Mesenteric fat pad (tissue), 1 donor: ENCODE results near the gene POLR2C. TPM values are rescaled to one million over a fixed set of nuclear protein-coding genes. Genes with fewer than 3 reads are reported as not detected.

Experiments
- DNase-seq: peaks from one replicate; pipeline ENCODE4 v3.0.0-alpha.2; 2020; ENCODE audit warnings: low spot score
- total RNA-seq: library from RNA; stranded (reverse); fragmentation: NEBNext Ultra II Directional; extraction: Animal tissue kit (Norgen Biotek cat#: 25700); gene quantifications from one replicate; pipeline ENCODE4 v1.2.1, GENCODE V29; 2021
- donor health status: DM: yes; HTN: yes; CAD: no.

The POLR2C gene
- total RNA-seq, 1 donor from 2014 or later = 42.9 TPM

GRCh38 chr16:57517397-57518367, 55.2 kb downstream of the POLR2C start:
- no peak for DNase-seq

GRCh38 chr16:57518520-57518919, 56.0 kb downstream of the POLR2C start:
- no peak for DNase-seq

- no peak for DNase-seq
Measured at GRCh38 chr16:57518922-57519321, 56.4 kb downstream of the POLR2C start.

- DNase-seq = no peak
Measured at GRCh38 chr16:57519796-57520360, 57.4 kb downstream of the POLR2C start.

Other genes starting within 250 kb of the POLR2C start
- 52.0 TPM for gene ARL2BP, start 217.4 kb upstream of the POLR2C start, total RNA-seq
- gene PLLP, start 178.0 kb upstream of the POLR2C start, total RNA-seq = 1.8 TPM
- not detected for gene CCL22, start 103.9 kb upstream of the POLR2C start, total RNA-seq
- 14.6 TPM for gene CX3CL1, start 90.2 kb upstream of the POLR2C start, total RNA-seq
- not detected for gene CCL17, start 57.9 kb upstream of the POLR2C start, total RNA-seq
- gene CIAPIN1, start 15.3 kb upstream of the POLR2C start, total RNA-seq = 53.6 TPM
- 39.2 TPM for gene COQ9, start 15.2 kb upstream of the POLR2C start, total RNA-seq
- 7.3 TPM for gene DOK4, start 23.8 kb downstream of the POLR2C start, total RNA-seq
- gene CCDC102A, start 73.9 kb downstream of the POLR2C start, total RNA-seq = 5.0 TPM
- 0.10 TPM for gene ADGRG5, start 80.0 kb downstream of the POLR2C start, total RNA-seq
- gene ADGRG1, start 166.0 kb downstream of the POLR2C start, total RNA-seq = 96.3 TPM
- gene ADGRG3, start 205.6 kb downstream of the POLR2C start, total RNA-seq = 13.3 TPM
- not detected for gene DRC7, start 232.1 kb downstream of the POLR2C start, total RNA-seq